Measurements from ENCODE around the gene CTNND2.
"Not testable (repeated sequence)": the region's sequence is repeated elsewhere in the genome, so short reads cannot be mapped to it uniquely, and the experiment has no call there.

Gene CTNND2

GRCh38 chr5:11672385-11673085 lies 231.7 kb downstream of the CTNND2 start:
- no peak for DNase-seq

- DNase-seq: no peak
These were observed 245.9 kb downstream of the CTNND2 start for GRCh38 chr5:11658376-11658775.

GRCh38 chr5:11656916-11657315 lies 247.3 kb downstream of the CTNND2 start:
- no peak for DNase-seq

- DNase-seq: no peak
These were observed 248.6 kb downstream of the CTNND2 start for GRCh38 chr5:11655681-11656080.

GRCh38 chr5:11650936-11651335 lies 253.3 kb downstream of the CTNND2 start:
- DNase-seq: no peak

GRCh38 chr5:11646141-11646540 lies 258.1 kb downstream of the CTNND2 start:
- DNase-seq: no peak

- no peak for DNase-seq
These were observed 261.8 kb downstream of the CTNND2 start for GRCh38 chr5:11642438-11642837.

GRCh38 chr5:11640158-11640873 lies 263.9 kb downstream of the CTNND2 start:
- DNase-seq: no peak

- DNase-seq: no peak
These were observed 281.5 kb downstream of the CTNND2 start for GRCh38 chr5:11622785-11623184.

- no peak for DNase-seq
These were observed 284.1 kb downstream of the CTNND2 start for GRCh38 chr5:11620172-11620571.

GRCh38 chr5:11619339-11620024 lies 284.8 kb downstream of the CTNND2 start:
- DNase-seq: no peak

- DNase-seq: no peak
These were observed 287.2 kb downstream of the CTNND2 start for GRCh38 chr5:11617080-11617479.

GRCh38 chr5:11616624-11617023 lies 287.6 kb downstream of the CTNND2 start:
- not testable (repeated sequence) for DNase-seq

- no peak for DNase-seq
These were observed 293.2 kb downstream of the CTNND2 start for GRCh38 chr5:11611011-11611410.

- DNase-seq: no peak
These were observed 294.5 kb downstream of the CTNND2 start for GRCh38 chr5:11609570-11610303.

GRCh38 chr5:11608530-11608929 lies 295.7 kb downstream of the CTNND2 start:
- DNase-seq: no peak

GRCh38 chr5:11607944-11608483 lies 296.2 kb downstream of the CTNND2 start:
- DNase-seq: no peak

- DNase-seq: no peak
These were observed 301.9 kb downstream of the CTNND2 start for GRCh38 chr5:11602298-11602697.

GRCh38 chr5:11599499-11599898 lies 304.7 kb downstream of the CTNND2 start:
- no peak for DNase-seq

- DNase-seq: no peak
These were observed 307.6 kb downstream of the CTNND2 start for GRCh38 chr5:11596657-11597071.

GRCh38 chr5:11596185-11596584 lies 308.1 kb downstream of the CTNND2 start:
- no peak for DNase-seq

- DNase-seq: no peak
These were observed 309.2 kb downstream of the CTNND2 start for GRCh38 chr5:11595045-11595444.

- no peak for DNase-seq
These were observed 310.2 kb downstream of the CTNND2 start for GRCh38 chr5:11594021-11594420.

All from activated T-cell treated with anti-CD3 and anti-CD28 coated beads, Interleukin-2, amount 50 U/mL, for 1 hour (primary cell).